ENCODE data around the gene CXCL1. TPM values are rescaled to one million over a fixed set of nuclear protein-coding genes. Genes with fewer than 3 reads are reported as not detected.
A peak's percentile ranks its signal among the peaks of the same experiment; 100 is the strongest.
"Not testable (repeated sequence)": the region's sequence is repeated elsewhere in the genome, so short reads cannot be mapped to it uniquely, and the experiment has no call there.

CXCL1 gene
- total RNA-seq, 4 donors from 2014 or later = 0.84 to 2.7 (median 1.3) TPM; not detected in 1

DNA sequence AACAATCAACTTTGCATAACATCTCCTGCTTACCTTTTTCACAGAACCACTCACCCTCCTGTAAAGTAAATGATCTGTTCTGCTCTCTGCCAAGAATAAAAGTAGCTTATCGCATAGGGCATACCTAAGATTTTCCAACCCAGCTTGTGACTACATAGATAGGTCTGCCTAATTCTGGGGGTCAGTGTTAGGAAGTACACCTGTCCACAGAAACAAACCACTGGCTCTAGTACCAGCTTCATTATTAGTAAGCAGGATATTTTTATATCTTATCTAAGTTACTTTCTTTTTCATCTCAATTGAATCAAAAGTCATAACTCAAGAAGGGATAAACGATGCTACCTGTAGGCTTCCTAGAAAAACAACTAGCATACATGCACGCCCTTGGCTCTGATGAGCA, 23.8 kb downstream of the CXCL1 start:
- H3K36me3 ChIP-seq = no peaks in the 10 kb centered on the region
- H3K27ac ChIP-seq = no peak overlapping the region
- no peaks in the 10 kb centered on the region for H3K9me3 ChIP-seq
- H3K27me3 ChIP-seq = no peaks in the 10 kb centered on the region
- 80 to 99% methylated on average over 3 of the region's 3 CpGs for WGBS, 2 donors
- TF ChIP-seq, protein P1, sequence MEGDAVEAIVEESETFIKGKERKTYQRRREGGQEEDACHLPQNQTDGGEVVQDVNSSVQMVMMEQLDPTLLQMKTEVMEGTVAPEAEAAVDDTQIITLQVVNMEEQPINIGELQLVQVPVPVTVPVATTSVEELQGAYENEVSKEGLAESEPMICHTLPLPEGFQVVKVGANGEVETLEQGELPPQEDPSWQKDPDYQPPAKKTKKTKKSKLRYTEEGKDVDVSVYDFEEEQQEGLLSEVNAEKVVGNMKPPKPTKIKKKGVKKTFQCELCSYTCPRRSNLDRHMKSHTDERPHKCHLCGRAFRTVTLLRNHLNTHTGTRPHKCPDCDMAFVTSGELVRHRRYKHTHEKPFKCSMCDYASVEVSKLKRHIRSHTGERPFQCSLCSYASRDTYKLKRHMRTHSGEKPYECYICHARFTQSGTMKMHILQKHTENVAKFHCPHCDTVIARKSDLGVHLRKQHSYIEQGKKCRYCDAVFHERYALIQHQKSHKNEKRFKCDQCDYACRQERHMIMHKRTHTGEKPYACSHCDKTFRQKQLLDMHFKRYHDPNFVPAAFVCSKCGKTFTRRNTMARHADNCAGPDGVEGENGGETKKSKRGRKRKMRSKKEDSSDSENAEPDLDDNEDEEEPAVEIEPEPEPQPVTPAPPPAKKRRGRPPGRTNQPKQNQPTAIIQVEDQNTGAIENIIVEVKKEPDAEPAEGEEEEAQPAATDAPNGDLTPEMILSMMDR (IDR thresholded peaks at IDR 0.05) = no peak
- TF ChIP-seq EP300 (IDR thresholded peaks at IDR 0.05) = no peak
- TF ChIP-seq POLR2A (IDR thresholded peaks at IDR 0.05) = no peak
- H3K4me3 ChIP-seq = no peak overlapping the region
- H3K4me1 ChIP-seq = peaks cover 0 to 26% (median 2%) of the 10 kb centered on the region in 4 donors
- DNase-seq (ENCODE audit: low spot score in 2 of 2) = no peak

DNA sequence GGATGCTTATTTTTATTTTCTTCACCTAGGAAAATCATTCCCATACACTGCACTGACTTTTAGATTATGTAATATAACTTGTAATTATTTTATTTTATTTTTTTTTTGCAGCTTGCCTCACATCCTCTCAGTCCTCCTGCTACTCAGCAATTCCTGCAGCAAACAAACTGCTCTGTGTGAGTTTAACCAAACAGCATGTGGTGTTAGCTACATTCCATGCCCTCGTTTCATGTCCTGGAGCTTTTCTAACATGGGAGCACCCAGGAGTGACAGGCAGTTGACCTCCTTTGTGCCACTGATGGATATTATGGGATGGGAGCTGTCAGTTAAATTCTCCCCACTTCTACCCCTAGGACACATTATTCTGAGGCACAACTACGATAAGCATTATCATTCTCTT, 24.8 kb downstream of the CXCL1 start:
- WGBS, 2 donors = 57 to 76% methylated on average over 2 of the region's 2 CpGs
- peaks cover 0 to 27% (median 3%) of the 10 kb centered on the region in 4 donors for H3K4me1 ChIP-seq
- H3K4me3 ChIP-seq = no peak overlapping the region
- DNase-seq (ENCODE audit: low spot score in 2 of 2) = no peak
- TF ChIP-seq EP300 (IDR thresholded peaks at IDR 0.05) (no peak), POLR2A (IDR thresholded peaks at IDR 0.05) (no peak)
- TF ChIP-seq, protein P1 (IDR thresholded peaks at IDR 0.05) = no peak
- H3K9me3 ChIP-seq = no peaks in the 10 kb centered on the region
- H3K36me3 ChIP-seq = no peaks in the 10 kb centered on the region
- no peak overlapping the region for H3K27ac ChIP-seq
- H3K27me3 ChIP-seq = no peaks in the 10 kb centered on the region

DNA sequence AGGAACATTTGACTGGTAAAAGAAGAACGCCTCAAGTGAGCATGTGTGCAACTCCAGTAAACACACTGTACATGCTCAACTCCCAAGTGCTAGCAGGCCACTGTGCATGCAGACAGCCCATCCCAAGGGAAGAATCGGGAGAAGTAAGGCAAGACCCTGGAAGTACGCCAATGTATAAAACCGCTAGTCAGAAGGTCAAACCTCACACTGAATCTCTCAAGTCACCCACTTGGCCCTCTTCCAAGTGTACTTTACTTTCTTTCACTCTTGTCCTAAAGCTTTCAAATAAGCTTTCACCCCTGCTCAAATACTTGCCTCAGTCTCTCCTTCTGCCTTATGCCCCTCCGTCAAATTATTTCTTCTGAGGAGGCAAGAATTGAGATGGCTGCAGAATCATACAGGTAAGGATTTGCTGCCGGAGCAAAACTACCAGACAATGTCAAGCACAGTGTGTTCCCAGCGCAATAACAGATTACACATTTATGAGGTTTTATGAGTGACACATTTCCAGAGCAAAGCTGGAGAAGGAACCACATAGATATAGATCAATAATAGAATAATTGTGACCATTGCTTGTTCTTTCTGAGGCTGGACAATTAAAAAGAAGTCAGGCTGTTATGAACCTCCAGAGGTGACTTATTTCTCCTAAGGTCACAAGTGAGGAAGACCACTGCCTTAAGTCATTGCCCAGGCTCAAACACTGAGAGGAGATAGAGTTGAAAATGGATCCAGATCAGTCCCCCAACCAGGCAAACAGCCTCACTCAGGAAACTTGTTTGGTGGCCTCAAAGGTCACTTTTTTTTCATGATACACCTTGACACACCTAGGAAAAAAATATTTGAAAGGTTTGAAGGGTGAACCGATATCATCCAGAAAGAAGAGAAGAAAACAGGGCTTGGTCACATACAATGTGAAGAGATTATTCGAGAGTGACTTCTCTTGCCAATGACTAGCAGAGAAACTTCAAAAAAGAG, 26.3 kb downstream of the CXCL1 start:
- TF ChIP-seq EP300 (IDR thresholded peaks at IDR 0.05) = no peak
- Histone ChIP-seq H3K9me3 (no peaks in the 10 kb centered on the region), H3K4me1 (peaks cover 0 to 32% (median 3%) of the 10 kb centered on the region in 4 donors), H3K36me3 (no peaks in the 10 kb centered on the region), H3K27me3 (no peaks in the 10 kb centered on the region), H3K4me3 (no peak overlapping the region), H3K27ac (no peak overlapping the region)
- DNase-seq (ENCODE audit: low spot score in 2 of 2) = no peak
- WGBS, 2 donors = 61 to 63% methylated on average over 9 of the region's 9 CpGs

DNA sequence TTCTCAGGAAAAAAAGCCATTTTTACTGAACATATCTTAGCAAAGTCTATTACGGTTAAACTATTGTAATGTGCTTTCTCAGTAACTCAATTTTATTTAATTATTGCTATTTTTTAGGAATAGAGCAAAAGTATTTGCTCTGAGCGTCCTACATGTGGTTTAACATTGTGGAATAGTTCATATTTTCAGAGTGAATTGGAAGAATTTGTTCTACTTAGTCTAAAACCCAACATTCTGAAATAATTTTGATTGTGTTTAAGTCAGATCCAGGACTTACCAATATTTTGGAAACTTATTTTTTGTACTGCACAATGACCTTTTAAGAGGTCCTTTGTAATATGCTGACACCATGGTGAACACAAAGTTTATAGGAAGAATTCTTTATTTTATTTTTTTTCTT, 27.2 kb downstream of the CXCL1 start:
- TF ChIP-seq, protein P1 (IDR thresholded peaks at IDR 0.05) = no peak
- TF ChIP-seq POLR2A (IDR thresholded peaks at IDR 0.05) (no peak), EP300 (IDR thresholded peaks at IDR 0.05) (no peak)
- no peaks in the 10 kb centered on the region for H3K27me3 ChIP-seq
- no peaks in the 10 kb centered on the region for H3K9me3 ChIP-seq
- no peak for DNase-seq (ENCODE audit: low spot score in 2 of 2)
- H3K4me1 ChIP-seq = peaks cover 0 to 32% (median 3%) of the 10 kb centered on the region in 4 donors
- H3K4me3 ChIP-seq = no peak overlapping the region
- WGBS, 2 donors = 67 to 96% methylated on average over 2 of the region's 2 CpGs
- peak overlapping the region in 1 of 4 donors; percentile 49 for H3K27ac ChIP-seq
- no peaks in the 10 kb centered on the region for H3K36me3 ChIP-seq

DNA sequence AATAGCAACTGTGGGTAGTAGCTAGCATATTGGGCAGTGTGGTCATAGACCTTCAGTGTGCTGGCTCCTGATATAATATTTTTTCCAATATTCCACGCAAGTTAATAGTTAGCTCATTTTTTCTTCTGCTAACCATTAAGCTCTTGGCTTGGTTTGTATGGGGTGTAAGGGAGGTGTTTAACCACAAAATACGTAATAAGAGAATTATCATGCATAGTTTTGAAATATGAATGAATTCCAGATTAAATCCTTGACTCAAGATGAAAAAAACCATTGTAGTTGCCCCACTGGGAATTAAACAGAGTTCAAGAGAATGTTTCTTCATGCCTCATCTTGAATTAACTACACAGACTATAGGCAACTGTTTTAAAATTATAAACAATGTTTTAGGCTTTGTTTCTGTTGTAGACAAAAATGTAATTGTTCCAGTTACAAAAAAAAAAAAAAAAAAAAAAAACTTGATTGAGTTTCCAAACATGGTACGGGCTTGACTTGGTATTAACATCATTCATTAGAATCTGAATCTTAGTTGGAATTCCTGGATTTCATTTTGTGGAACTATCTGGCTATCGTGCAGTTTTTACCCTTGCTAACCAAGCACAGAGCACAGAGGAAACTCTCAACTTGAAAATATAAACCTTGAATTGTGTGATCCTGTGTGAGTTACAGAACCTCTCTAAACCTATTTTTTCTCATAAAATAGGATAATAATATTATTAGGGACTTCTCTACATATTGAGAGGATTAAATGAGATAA, 28.4 kb downstream of the CXCL1 start:
- no peak overlapping the region for H3K4me3 ChIP-seq
- TF ChIP-seq POLR2A (IDR thresholded peaks at IDR 0.05) (no peak), EP300 (IDR thresholded peaks at IDR 0.05) (peak in 1 of 2 donors; percentile 67)
- TF ChIP-seq, protein P1 (IDR thresholded peaks at IDR 0.05) = peak in 1 of 5 experiments; percentile 11
- 19 to 28% methylated on average over 4 of the region's 4 CpGs for WGBS, 2 donors
- H3K36me3 ChIP-seq = no peaks in the 10 kb centered on the region
- no peaks in the 10 kb centered on the region for H3K9me3 ChIP-seq
- H3K4me1 ChIP-seq = peaks cover 0 to 32% (median 3%) of the 10 kb centered on the region in 4 donors
- peak overlapping the region in 1 of 4 donors; percentile 49 for H3K27ac ChIP-seq
- no peak for DNase-seq (ENCODE audit: low spot score in 2 of 2)
- H3K27me3 ChIP-seq = no peaks in the 10 kb centered on the region

DNA sequence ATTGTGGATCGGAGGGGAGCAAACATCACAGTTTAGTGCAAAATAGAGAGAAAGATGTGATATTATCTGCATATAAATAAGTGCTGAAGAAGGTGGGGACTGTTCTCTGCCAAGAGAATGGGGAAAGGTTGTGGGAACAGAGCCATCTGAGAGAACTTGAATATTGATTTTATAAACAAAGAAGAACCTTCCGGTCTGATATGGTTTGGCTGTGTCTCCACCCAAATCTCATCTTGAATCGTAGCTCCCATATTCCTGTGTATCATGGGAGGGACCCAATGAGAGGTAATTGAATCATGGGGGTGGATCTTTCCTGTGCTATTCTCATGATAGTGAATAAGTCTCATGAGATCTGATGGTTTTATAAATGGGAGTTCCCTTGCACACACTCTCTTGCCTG, 30.1 kb downstream of the CXCL1 start:
- not testable (repeated sequence) for H3K36me3 ChIP-seq; DNase-seq (ENCODE audit: low spot score in 2 of 2); H3K4me3 ChIP-seq; H3K27ac ChIP-seq; H3K9me3 ChIP-seq; H3K27me3 ChIP-seq
- WGBS, 2 donors = 65 to 75% methylated on average over 3 of the region's 3 CpGs
- peaks cover 0 to 32% (median 3%) of the 10 kb centered on the region in 4 donors for H3K4me1 ChIP-seq

All from tibial nerve (tissue), 4 donors.